ENCODE results near the gene URB1.

URB1 gene

GRCh38 chr21:32413015-32413504 lies 20.2 kb upstream of the URB1 start:
- H3K9me3 Mint-ChIP-seq, result no peaks in the 10 kb centered on the region
- peak overlapping the region; percentile 77 to 83 (median 82) for H3K4me3 Mint-ChIP-seq
- H3K27me3 Mint-ChIP-seq (ENCODE audit: low read depth), result peaks cover 79% of the 10 kb centered on the region
- no peaks in the 10 kb centered on the region for H3K36me3 Mint-ChIP-seq (ENCODE audit: low read depth)
- H3K27ac Mint-ChIP-seq, result no peak overlapping the region
- H3K4me1 Mint-ChIP-seq, result peaks cover 17% of the 10 kb centered on the region
- TF ChIP-seq, protein P1, sequence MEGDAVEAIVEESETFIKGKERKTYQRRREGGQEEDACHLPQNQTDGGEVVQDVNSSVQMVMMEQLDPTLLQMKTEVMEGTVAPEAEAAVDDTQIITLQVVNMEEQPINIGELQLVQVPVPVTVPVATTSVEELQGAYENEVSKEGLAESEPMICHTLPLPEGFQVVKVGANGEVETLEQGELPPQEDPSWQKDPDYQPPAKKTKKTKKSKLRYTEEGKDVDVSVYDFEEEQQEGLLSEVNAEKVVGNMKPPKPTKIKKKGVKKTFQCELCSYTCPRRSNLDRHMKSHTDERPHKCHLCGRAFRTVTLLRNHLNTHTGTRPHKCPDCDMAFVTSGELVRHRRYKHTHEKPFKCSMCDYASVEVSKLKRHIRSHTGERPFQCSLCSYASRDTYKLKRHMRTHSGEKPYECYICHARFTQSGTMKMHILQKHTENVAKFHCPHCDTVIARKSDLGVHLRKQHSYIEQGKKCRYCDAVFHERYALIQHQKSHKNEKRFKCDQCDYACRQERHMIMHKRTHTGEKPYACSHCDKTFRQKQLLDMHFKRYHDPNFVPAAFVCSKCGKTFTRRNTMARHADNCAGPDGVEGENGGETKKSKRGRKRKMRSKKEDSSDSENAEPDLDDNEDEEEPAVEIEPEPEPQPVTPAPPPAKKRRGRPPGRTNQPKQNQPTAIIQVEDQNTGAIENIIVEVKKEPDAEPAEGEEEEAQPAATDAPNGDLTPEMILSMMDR (IDR thresholded peaks at IDR 0.05; ENCODE audit: unreplicated experiment in 3 of 3), result no peak

DNA sequence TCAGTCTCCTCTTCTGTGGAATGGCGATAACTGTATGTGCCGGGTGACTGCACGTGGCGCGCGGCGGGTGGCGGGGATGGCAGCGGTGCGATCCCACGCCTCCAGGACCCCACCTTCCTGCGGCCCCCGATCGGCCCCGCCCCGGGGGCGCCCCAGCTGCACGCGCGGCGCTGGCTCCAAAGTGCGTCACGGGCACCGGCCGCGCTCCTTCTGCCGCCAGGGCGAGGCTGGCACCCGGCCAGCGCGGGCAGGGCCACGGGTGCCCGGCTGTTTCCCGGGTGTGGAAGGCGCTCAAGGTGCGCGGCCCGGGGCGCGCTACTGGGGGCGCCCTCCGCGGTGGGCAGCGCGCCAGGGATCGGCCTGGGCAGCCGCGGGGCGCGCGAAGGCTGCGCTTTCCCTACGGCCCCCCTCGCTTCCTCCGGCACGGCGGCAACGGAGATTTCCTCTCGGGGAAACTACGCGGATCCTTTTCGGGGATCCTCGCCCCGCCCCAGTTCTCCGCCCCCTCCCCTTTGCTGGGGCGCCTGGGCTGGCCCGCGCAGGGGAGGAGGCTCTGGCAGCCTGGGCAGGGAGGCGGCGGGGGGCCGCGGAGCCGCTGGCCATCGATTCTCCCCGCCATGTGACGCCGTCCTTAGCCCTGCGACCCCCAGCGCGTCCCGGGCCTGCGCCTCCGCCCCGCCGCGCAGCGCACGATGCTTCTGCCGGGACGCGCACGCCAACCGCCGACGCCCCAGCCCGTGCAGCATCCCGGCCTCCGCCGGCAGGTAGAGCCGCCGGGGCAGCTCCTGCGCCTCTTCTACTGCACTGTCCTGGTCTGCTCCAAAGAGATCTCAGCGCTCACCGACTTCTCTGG lies 19.6 kb upstream of the URB1 start, which contains the start of gene EVA1C:
TSS of gene EVA1C (plus strand) at position 545 of the 853 bp plus-strand sequence. CDS start at position 693, 148 bp downstream.
- H3K4me3 Mint-ChIP-seq, result peak within 1 kb of the TSS; percentile 82 to 87 (median 83)
- H3K27me3 Mint-ChIP-seq (ENCODE audit: low read depth), result peaks cover 85% of the 10 kb centered on the region
- H3K9me3 Mint-ChIP-seq, result no peaks in the 10 kb centered on the region
- H3K36me3 Mint-ChIP-seq (ENCODE audit: low read depth), result no peaks in the 10 kb centered on the region
- H3K4me1 Mint-ChIP-seq, result peaks cover 17% of the 10 kb centered on the region
- H3K27ac Mint-ChIP-seq, result no peak within 1 kb of the TSS
- TF ChIP-seq, protein P1 (IDR thresholded peaks at IDR 0.05; ENCODE audit: unreplicated experiment in 3 of 3), result no peak

DNA sequence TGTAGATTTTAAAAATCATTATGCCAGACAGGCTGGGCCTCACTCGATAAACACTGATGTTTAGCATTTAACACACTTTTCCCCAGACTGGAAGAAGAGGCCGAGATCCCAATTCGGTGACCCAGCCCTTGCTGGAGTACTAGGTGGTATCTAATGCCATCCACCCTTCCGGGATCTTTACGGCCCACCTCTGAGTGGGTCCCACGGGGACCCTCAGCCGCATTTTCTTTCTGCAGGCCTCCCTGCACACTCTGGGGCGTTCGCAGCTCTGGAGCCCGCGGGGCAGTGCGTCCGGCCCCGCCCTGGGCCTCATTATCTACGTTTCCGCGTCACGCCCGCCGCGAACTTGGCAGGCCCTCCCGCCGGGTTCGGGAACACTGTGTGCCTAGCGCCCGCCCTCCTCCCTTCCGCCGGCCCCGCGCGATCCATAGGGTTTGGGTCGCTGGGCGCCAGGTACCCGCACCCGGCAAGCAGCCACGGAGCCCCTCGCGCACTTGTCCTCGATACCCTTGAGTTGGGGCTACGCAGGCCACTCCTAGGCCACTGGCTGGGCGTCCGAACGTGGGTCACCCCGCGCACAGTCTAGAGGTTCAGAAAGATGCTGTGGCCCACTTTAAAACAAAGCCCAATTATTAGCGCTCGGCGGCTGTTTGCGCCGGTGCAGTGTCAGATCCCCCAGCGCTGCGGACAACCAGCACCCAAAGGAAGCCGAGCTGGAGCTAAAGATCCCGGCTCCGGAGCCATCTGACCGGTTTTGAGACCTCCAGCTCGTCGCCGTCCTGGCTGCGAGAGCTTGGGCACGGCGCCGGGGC lies 18.7 kb upstream of the URB1 start:
- TF ChIP-seq, protein P1 (IDR thresholded peaks at IDR 0.05; ENCODE audit: unreplicated experiment in 3 of 3), result no peak

GRCh38 chr21:32410916-32411315 lies 18.1 kb upstream of the URB1 start:
- Mint-ChIP-seq H3K9me3 (no peaks in the 10 kb centered on the region), H3K4me3 (peak overlapping the region; percentile 69 to 79 (median 70)), H3K27me3 (ENCODE audit: low read depth) (peaks cover 78% of the 10 kb centered on the region), H3K27ac (no peak overlapping the region), H3K4me1 (peaks cover 17% of the 10 kb centered on the region), H3K36me3 (ENCODE audit: low read depth) (no peaks in the 10 kb centered on the region)
- TF ChIP-seq, protein P1 (IDR thresholded peaks at IDR 0.05; ENCODE audit: unreplicated experiment in 3 of 3), result no peak

More for the DNA sequence above, 18.7 kb upstream of the URB1 start:
- peaks cover 84% of the 10 kb centered on the region for H3K27me3 Mint-ChIP-seq (ENCODE audit: low read depth)
- no peaks in the 10 kb centered on the region for H3K36me3 Mint-ChIP-seq (ENCODE audit: low read depth)
- H3K4me3 Mint-ChIP-seq, result peak overlapping the region; percentile 79 to 87 (median 83)
- no peak overlapping the region for H3K27ac Mint-ChIP-seq
- no peaks in the 10 kb centered on the region for H3K9me3 Mint-ChIP-seq
- peaks cover 17% of the 10 kb centered on the region for H3K4me1 Mint-ChIP-seq

GRCh38 chr21:32410291-32410690 lies 17.5 kb upstream of the URB1 start:
- peaks cover 72% of the 10 kb centered on the region for H3K27me3 Mint-ChIP-seq (ENCODE audit: low read depth)
- no peaks in the 10 kb centered on the region for H3K36me3 Mint-ChIP-seq (ENCODE audit: low read depth)
- H3K9me3 Mint-ChIP-seq, result no peaks in the 10 kb centered on the region
- H3K4me1 Mint-ChIP-seq, result peaks cover 17% of the 10 kb centered on the region
- no peak overlapping the region for H3K27ac Mint-ChIP-seq
- TF ChIP-seq, protein P1 (IDR thresholded peaks at IDR 0.05; ENCODE audit: unreplicated experiment in 3 of 3), result no peak
- H3K4me3 Mint-ChIP-seq, result peak overlapping the region in 2 of 3 experiments; percentile 10 to 33
